ENCODE results near the gene TMEM95. TPM values are rescaled to one million over a fixed set of nuclear protein-coding genes. Genes with fewer than 3 reads are reported as not detected.
A peak's percentile ranks its signal among the peaks of the same experiment; 100 is the strongest.

Gene TMEM95
- total and polyA plus RNA-seq, 10 of the 15 experiments (the other 5 are each of a cell fraction or from before 2014, with no cell fraction given) = 0.05 to 0.28 TPM; not detected in 8

DNA sequence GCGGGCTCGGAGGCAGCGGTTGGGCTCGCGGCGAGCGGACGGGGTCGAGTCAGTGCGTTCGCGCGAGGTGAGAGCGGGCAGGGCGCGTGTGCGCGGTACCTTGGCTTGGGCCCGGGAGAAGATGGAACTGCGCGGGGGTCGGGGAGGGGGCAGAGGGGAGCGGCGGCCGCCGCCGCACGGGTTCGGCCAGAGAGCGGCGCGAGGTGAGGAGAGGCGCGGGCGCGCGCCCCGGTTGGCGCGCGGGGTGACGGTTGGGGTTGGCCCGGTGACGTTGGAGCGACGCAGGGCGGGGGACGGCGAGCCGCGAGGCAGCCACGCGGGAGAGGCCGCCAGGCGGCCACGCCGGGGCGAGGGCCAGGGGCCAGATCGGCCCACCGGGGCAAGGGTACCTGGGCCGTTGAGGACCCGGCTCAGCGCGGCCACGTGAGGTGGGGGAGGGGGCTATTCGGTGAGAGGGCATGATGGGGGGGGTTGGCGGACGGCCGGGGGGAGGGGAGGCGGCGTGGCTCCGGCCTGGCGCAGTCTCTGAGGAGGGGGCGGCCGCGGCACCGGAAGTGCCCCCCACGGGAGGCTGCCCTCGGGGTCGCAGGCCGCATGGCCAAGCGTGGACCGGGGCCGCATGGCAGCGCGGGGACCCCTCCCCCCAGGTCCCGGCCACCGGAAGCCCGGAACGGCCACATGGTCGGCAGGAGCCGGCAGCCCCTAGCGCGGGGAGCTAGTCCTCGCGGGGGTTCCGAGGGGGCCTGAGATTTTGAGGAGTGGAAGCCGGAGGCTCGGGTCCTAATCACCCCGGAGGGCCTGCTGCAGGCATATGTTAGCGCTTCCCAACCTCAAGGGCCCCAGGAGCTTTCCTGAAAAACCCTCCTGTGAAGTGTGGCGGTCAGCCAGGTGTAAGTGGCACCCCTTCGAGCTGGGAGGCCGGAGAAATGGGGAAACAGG lies 47.0 kb upstream of the TMEM95 start (continued):
- no peak for TF ChIP-seq SRF (IDR thresholded peaks at IDR 0.05; ENCODE audit: low read depth in 2 of 2, low read length in 2 of 2)
- peak; percentile 32 for TF ChIP-seq USF1 (IDR thresholded peaks at IDR 0.05; ENCODE audit: borderline replicate concordance, extremely low read length, insufficient read depth, low read depth, low read length)
- no peak for TF ChIP-seq CBX5 (IDR thresholded peaks at IDR 0.05; ENCODE audit: low read depth)
- peak in 1 of 2 experiments; percentile 57; a peak in 2 of 4 replicates for TF ChIP-seq BHLHE40 (IDR thresholded peaks at IDR 0.05; ENCODE audit: borderline replicate concordance in 1 of 2, low read depth in 2 of 2, low read length in 1 of 2)
- TF ChIP-seq KLF5 (IDR thresholded peaks at IDR 0.05; ENCODE audit: partially characterized antibody) = no peak
- no peak for TF ChIP-seq SREBF1 (IDR thresholded peaks at IDR 0.05; ENCODE audit: low read length)
- TF ChIP-seq DPF2 (IDR thresholded peaks at IDR 0.05) = peak; percentile 37; the same call in 1 of the 2 replicates
- peak; percentile 82 for TF ChIP-seq SMARCA5 (IDR thresholded peaks at IDR 0.05)
- TF ChIP-seq GABPA (IDR thresholded peaks at IDR 0.05; ENCODE audit: low read depth) = no peak
- TF ChIP-seq IRF4 (IDR thresholded peaks at IDR 0.05; ENCODE audit: low read depth, low read length) = no peak
- TF ChIP-seq, protein P1, sequence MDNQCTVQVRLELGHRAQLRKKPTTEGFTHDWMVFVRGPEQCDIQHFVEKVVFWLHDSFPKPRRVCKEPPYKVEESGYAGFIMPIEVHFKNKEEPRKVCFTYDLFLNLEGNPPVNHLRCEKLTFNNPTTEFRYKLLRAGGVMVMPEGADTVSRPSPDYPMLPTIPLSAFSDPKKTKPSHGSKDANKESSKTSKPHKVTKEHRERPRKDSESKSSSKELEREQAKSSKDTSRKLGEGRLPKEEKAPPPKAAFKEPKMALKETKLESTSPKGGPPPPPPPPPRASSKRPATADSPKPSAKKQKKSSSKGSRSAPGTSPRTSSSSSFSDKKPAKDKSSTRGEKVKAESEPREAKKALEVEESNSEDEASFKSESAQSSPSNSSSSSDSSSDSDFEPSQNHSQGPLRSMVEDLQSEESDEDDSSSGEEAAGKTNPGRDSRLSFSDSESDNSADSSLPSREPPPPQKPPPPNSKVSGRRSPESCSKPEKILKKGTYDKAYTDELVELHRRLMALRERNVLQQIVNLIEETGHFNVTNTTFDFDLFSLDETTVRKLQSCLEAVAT (IDR thresholded peaks at IDR 0.05) = no peak
- TF ChIP-seq PAX5 (IDR thresholded peaks at IDR 0.05; ENCODE audit: borderline replicate concordance, low read depth, low read length) = no peak
- no peak for TF ChIP-seq SP1 (IDR thresholded peaks at IDR 0.05; ENCODE audit: low read depth, low read length)
- no peak for TF ChIP-seq CEBPZ (IDR thresholded peaks at IDR 0.05; ENCODE audit: low read depth, low read length)
- TF ChIP-seq JUND (IDR thresholded peaks at IDR 0.05; ENCODE audit: low read depth, low read length) = no peak

Data from GM12878 (cell line).